Measurements from ENCODE around the gene SCFD2.

The SCFD2 gene

GRCh38 chr4:52931243-52931642 lies 434.6 kb downstream of the SCFD2 start:
- Histone ChIP-seq H3K36me3 (ENCODE audit: insufficient read depth, low read length) (no peaks in the 10 kb centered on the region), H2AFZ (ENCODE audit: low read length) (no peak overlapping the region), H3K4me1 (ENCODE audit: insufficient read depth, low read length, severe bottlenecking) (no peaks in the 10 kb centered on the region), H3K9me2 (ENCODE audit: low read depth, low read length) (no peaks in the 10 kb centered on the region), H3K4me3 (ENCODE audit: low read depth, low read length, poor library complexity, severe bottlenecking) (no peak overlapping the region), H3K27ac (ENCODE audit: low read depth, low read length, poor library complexity, severe bottlenecking) (no peak overlapping the region), H3K9me3 (ENCODE audit: low read length) (no peaks in the 10 kb centered on the region), H3K9ac (ENCODE audit: low read length) (no peak overlapping the region), H3F3A (ENCODE audit: insufficient read depth, low read length) (no peaks in the 10 kb centered on the region), H4K20me1 (ENCODE audit: insufficient read depth, low read length) (no peaks in the 10 kb centered on the region), H3K27me3 (ENCODE audit: insufficient read depth, low read length) (no peaks in the 10 kb centered on the region), H3K79me2 (ENCODE audit: insufficient read depth, low read length) (no peaks in the 10 kb centered on the region), H3K4me2 (ENCODE audit: low read length) (no peak overlapping the region)
- no peak for TF ChIP-seq EZH2 (IDR thresholded peaks at IDR 0.05; ENCODE audit: borderline replicate concordance, low read length)
- TF ChIP-seq, protein P1, sequence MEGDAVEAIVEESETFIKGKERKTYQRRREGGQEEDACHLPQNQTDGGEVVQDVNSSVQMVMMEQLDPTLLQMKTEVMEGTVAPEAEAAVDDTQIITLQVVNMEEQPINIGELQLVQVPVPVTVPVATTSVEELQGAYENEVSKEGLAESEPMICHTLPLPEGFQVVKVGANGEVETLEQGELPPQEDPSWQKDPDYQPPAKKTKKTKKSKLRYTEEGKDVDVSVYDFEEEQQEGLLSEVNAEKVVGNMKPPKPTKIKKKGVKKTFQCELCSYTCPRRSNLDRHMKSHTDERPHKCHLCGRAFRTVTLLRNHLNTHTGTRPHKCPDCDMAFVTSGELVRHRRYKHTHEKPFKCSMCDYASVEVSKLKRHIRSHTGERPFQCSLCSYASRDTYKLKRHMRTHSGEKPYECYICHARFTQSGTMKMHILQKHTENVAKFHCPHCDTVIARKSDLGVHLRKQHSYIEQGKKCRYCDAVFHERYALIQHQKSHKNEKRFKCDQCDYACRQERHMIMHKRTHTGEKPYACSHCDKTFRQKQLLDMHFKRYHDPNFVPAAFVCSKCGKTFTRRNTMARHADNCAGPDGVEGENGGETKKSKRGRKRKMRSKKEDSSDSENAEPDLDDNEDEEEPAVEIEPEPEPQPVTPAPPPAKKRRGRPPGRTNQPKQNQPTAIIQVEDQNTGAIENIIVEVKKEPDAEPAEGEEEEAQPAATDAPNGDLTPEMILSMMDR (IDR thresholded peaks at IDR 0.05; ENCODE audit: low read length): no peak

- Histone ChIP-seq H3K36me3 (ENCODE audit: insufficient read depth, low read length) (no peaks in the 10 kb centered on the region), H3K27ac (ENCODE audit: low read depth, low read length, poor library complexity, severe bottlenecking) (no peak overlapping the region), H3K4me3 (ENCODE audit: low read depth, low read length, poor library complexity, severe bottlenecking) (no peak overlapping the region), H4K20me1 (ENCODE audit: insufficient read depth, low read length) (no peaks in the 10 kb centered on the region), H3K27me3 (ENCODE audit: insufficient read depth, low read length) (no peaks in the 10 kb centered on the region), H3K9ac (ENCODE audit: low read length) (no peak overlapping the region), H2AFZ (ENCODE audit: low read length) (no peak overlapping the region), H3K9me3 (ENCODE audit: low read length) (no peaks in the 10 kb centered on the region), H3K79me2 (ENCODE audit: insufficient read depth, low read length) (no peaks in the 10 kb centered on the region), H3F3A (ENCODE audit: insufficient read depth, low read length) (no peaks in the 10 kb centered on the region), H3K4me1 (ENCODE audit: insufficient read depth, low read length, severe bottlenecking) (no peaks in the 10 kb centered on the region), H3K9me2 (ENCODE audit: low read depth, low read length) (no peaks in the 10 kb centered on the region), H3K4me2 (ENCODE audit: low read length) (no peak overlapping the region)
- TF ChIP-seq EZH2 (IDR thresholded peaks at IDR 0.05; ENCODE audit: borderline replicate concordance, low read length): no peak
- TF ChIP-seq, protein P1 (IDR thresholded peaks at IDR 0.05; ENCODE audit: low read length): no peak
These were observed 439.5 kb downstream of the SCFD2 start for GRCh38 chr4:52926196-52926974.

DNA sequence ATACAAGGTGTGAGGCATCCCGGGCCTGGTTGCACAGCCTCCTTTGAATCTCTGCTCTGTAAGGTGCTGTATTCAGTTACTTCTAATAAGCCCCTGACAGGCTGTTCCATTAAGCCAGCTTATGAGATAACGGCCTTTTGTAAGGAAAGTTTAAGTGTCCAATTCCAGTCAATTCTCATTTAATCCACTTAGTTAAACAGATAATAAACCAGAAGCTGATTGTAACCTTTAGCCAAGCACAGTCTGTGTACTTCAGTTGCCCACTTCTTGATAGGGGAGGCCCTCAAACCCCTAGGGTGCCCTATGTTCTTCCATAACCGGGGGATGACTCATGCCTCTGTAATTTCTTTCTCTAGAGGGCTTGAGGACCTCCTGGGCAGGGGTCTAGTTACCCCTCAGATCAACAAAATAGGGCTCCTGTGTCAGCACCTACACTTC lies 440.3 kb downstream of the SCFD2 start:
- Histone ChIP-seq H3K27ac (ENCODE audit: low read depth, low read length, poor library complexity, severe bottlenecking) (no peak overlapping the region), H2AFZ (ENCODE audit: low read length) (no peak overlapping the region), H3K9me2 (ENCODE audit: low read depth, low read length) (no peaks in the 10 kb centered on the region), H3K4me3 (ENCODE audit: low read depth, low read length, poor library complexity, severe bottlenecking) (no peak overlapping the region), H3K9me3 (ENCODE audit: low read length) (no peaks in the 10 kb centered on the region), H4K20me1 (ENCODE audit: insufficient read depth, low read length) (no peaks in the 10 kb centered on the region), H3K4me1 (ENCODE audit: insufficient read depth, low read length, severe bottlenecking) (no peaks in the 10 kb centered on the region), H3K79me2 (ENCODE audit: insufficient read depth, low read length) (no peaks in the 10 kb centered on the region), H3K4me2 (ENCODE audit: low read length) (no peak overlapping the region), H3K27me3 (ENCODE audit: insufficient read depth, low read length) (no peaks in the 10 kb centered on the region), H3K9ac (ENCODE audit: low read length) (no peak overlapping the region), H3F3A (ENCODE audit: insufficient read depth, low read length) (no peaks in the 10 kb centered on the region), H3K36me3 (ENCODE audit: insufficient read depth, low read length) (no peaks in the 10 kb centered on the region)
- no peak for TF ChIP-seq EZH2 (IDR thresholded peaks at IDR 0.05; ENCODE audit: borderline replicate concordance, low read length)

DNA sequence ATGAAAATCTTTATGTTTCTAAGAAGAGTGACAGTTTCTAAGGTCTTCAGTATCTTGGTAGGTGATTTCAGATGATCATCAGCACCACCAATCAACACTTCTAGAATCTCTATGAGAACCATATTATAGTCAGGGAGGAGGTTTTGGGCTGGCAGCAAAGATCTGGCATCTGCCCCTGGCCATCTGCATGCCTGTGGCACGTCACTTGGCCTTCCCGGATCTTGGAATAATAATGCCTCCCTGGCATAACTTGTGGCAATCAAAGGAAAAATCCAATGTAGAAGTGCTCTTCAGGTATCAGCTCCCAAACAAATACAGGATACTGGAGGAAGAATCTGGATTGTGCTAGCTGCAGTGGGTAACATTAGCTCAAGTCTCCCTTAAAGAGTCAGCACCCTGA lies 446.4 kb downstream of the SCFD2 start:
- no peak for TF ChIP-seq EZH2 (IDR thresholded peaks at IDR 0.05; ENCODE audit: borderline replicate concordance, low read length)
- TF ChIP-seq, protein P1 (IDR thresholded peaks at IDR 0.05; ENCODE audit: low read length): no peak
- Histone ChIP-seq H4K20me1 (ENCODE audit: insufficient read depth, low read length) (no peaks in the 10 kb centered on the region), H3K9ac (ENCODE audit: low read length) (no peak overlapping the region), H3K79me2 (ENCODE audit: insufficient read depth, low read length) (no peaks in the 10 kb centered on the region), H2AFZ (ENCODE audit: low read length) (no peak overlapping the region), H3K4me3 (ENCODE audit: low read depth, low read length, poor library complexity, severe bottlenecking) (no peak overlapping the region), H3K4me1 (ENCODE audit: insufficient read depth, low read length, severe bottlenecking) (no peaks in the 10 kb centered on the region), H3K27ac (ENCODE audit: low read depth, low read length, poor library complexity, severe bottlenecking) (no peak overlapping the region), H3K27me3 (ENCODE audit: insufficient read depth, low read length) (no peaks in the 10 kb centered on the region), H3K9me2 (ENCODE audit: low read depth, low read length) (no peaks in the 10 kb centered on the region), H3K9me3 (ENCODE audit: low read length) (no peaks in the 10 kb centered on the region), H3K4me2 (ENCODE audit: low read length) (no peak overlapping the region), H3F3A (ENCODE audit: insufficient read depth, low read length) (no peaks in the 10 kb centered on the region), H3K36me3 (ENCODE audit: insufficient read depth, low read length) (no peaks in the 10 kb centered on the region)
